Measurements from ENCODE around the gene SERPINB8.

SERPINB8 gene

DNA sequence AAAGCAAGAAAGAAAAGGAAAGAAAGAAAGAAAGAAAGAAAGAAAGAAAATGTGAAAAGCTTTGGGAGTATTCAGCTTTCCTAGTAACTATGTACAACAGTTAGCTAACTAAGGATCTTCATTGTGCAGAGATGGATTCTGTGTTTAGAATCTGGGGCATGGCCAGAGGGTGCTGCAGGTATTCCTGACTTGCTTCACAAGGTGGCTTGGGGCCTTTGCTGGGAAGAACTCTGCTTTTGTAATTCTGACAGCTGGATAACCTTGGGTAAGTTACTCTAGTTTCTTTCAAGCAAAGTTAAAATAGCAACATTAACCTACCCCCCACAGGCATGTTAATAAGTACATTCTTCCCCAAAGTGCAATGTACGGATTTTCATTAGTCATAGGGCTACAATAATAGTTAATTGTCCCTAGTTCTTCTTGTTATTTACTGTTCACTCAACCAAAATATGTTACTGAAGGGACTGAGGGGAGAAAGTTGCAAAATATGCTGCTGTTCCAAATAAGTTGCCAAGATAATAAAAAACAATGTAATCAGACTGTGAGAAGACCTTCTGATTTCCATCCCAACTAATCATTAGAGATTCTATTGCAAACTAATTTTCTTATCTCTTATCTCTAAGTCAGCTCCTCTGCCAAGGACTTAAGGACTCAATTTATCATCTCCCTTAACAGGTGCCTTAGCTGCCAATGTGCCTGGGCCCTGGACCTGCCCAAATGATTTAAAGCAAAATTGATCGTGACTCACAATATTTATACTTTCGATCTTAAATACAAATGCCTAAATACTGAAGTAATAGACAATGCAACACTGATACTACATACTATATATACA lies 50.3 kb downstream of the SERPINB8 start:
- in situ Hi-C loops (cut with HindIII; ENCODE audit: low sequenced_read_pairs) = no loop called here
- no peak overlapping the region for H3K4me3 ChIP-seq (ENCODE audit: low read depth, low read length)
- no peak for DNase-seq (ENCODE audit: low read depth)
- TF ChIP-seq, protein P1, sequence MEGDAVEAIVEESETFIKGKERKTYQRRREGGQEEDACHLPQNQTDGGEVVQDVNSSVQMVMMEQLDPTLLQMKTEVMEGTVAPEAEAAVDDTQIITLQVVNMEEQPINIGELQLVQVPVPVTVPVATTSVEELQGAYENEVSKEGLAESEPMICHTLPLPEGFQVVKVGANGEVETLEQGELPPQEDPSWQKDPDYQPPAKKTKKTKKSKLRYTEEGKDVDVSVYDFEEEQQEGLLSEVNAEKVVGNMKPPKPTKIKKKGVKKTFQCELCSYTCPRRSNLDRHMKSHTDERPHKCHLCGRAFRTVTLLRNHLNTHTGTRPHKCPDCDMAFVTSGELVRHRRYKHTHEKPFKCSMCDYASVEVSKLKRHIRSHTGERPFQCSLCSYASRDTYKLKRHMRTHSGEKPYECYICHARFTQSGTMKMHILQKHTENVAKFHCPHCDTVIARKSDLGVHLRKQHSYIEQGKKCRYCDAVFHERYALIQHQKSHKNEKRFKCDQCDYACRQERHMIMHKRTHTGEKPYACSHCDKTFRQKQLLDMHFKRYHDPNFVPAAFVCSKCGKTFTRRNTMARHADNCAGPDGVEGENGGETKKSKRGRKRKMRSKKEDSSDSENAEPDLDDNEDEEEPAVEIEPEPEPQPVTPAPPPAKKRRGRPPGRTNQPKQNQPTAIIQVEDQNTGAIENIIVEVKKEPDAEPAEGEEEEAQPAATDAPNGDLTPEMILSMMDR (IDR thresholded peaks at IDR 0.05; ENCODE audit: low read depth, low read length, missing control alignments) = no peak

DNA sequence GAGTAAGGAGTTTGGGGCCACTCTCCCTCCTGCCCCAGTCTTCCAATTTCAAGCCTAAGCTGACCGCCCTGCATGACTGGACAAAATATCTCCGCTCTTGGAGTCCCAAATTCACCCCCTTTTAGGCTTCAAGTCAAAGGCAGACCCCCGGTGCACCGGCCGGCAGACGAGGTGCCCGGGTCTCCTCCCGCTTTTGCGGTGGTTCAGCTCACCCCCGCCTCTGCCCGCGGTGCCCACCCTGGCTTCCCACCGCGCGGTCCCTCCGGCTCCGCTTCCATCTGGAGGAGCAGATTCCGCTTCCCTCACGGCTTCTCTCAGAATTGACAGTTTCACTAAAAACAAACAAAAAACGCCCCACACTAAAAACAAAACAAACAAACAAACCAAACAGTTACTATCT lies 56.5 kb downstream of the SERPINB8 start:
- in situ Hi-C loops (cut with HindIII; ENCODE audit: low sequenced_read_pairs) = no loop called here
- no peak for DNase-seq (ENCODE audit: low read depth)
- no peak overlapping the region for H3K4me3 ChIP-seq (ENCODE audit: low read depth, low read length)
- TF ChIP-seq, protein P1 (IDR thresholded peaks at IDR 0.05; ENCODE audit: low read depth, low read length, missing control alignments) = no peak

DNA sequence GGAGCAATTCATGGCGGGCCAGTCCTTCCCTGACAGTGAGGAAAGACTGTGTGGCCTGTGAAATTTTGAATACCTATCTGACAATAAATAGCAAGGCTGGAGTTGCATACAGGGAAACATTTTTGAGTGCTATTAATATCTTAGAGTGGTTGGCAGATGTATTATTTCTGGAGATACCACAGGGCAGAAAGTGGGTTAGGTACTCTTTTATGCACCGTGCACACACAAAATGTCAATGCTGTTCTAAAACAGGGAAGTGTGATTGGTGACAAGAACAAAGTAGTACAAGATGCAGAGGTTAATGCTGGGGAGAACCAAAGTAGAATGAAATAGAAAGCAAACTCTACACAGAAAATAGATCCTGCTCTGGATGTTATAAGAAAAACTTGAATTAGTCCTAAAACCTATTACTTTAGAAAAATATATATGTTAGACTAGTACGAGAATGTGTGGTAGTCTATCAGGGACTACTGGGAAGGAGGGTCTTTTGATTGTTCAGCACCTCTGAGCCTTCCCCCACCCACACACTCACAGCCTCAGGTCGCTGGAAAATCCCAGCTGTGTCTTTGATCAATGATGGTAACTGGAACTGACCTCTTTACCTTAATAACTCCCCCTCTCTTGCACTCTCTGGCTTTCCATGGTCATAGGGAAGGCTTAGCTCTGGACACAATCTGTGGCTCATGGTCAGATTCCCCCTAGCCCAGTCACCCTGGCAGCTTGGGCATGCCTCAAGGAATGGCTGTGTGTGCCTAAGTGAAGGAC lies 58.2 kb downstream of the SERPINB8 start:
- in situ Hi-C loops (cut with HindIII; ENCODE audit: low sequenced_read_pairs) = no loop called here
- TF ChIP-seq, protein P1 (IDR thresholded peaks at IDR 0.05; ENCODE audit: low read depth, low read length, missing control alignments) = no peak
- no peak overlapping the region for H3K4me3 ChIP-seq (ENCODE audit: low read depth, low read length)
- no peak for DNase-seq (ENCODE audit: low read depth)

DNA sequence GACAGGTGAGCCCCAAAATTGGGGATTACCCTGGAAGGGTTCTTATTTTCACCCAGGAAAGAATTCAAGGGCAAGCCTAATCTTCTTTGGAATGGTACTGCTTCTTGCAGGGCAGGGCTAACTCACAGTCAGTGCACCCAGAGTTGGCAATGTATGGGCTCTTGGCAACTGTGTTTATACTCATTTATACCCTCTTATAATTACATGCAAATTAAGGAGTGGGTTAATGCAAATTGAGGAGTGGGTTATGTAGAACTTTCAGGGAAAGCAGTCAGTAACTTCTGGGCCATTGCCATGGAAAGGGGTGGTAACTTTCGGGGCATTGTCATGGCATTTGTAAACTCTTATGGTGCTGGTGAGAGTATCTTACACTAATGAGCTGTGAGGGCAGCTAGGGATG lies 59.2 kb downstream of the SERPINB8 start:
- in situ Hi-C loops (cut with HindIII; ENCODE audit: low sequenced_read_pairs) = no loop called here
- TF ChIP-seq, protein P1 (IDR thresholded peaks at IDR 0.05; ENCODE audit: low read depth, low read length, missing control alignments) = no peak
- H3K4me3 ChIP-seq (ENCODE audit: low read depth, low read length) = no peak overlapping the region
- DNase-seq (ENCODE audit: low read depth) = no peak

DNA sequence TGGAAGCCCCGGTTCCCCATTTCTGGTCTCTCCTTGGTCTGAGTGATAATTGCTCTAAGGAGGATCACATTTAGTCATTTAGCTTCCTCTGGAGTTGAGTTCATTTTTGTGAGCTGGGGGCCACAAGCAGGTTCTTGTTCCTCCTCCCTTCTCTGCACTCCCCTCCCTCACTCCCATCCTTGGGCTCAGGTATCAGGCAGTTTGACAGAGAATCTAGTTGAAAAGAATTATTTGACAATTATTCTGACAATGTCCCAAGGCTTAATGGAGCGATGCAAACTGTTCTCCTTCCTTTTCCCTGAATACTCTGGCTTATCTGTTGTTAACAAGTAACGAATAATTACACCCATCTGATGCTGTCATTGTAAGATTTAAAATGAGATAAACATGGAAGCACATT lies 61.5 kb downstream of the SERPINB8 start:
- DNase-seq (ENCODE audit: low read depth) = no peak
- TF ChIP-seq, protein P1 (IDR thresholded peaks at IDR 0.05; ENCODE audit: low read depth, low read length, missing control alignments) = no peak
- H3K4me3 ChIP-seq (ENCODE audit: low read depth, low read length) = no peak overlapping the region
- in situ Hi-C loops (cut with HindIII; ENCODE audit: low sequenced_read_pairs) = no loop called here

DNA sequence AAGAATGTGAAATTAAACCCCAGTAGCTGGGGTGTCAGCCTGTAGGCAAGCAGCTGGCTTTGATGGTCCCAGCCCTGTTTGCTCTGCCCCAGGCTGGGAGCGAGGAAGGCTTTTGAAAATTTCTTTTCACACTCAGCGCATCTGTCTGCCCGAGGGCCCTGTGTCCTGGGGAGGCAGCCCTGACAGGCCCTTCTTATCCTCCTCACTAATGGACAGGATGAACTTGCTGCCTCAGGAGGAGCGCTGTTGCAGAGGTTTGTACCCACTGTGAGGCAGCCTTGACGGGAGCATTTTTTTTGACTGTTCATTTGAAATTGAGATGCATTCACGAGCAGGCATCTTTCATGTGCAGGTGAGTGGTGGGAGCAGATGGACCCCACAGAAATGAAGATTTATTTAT lies 62.4 kb downstream of the SERPINB8 start:
- no peak overlapping the region for H3K4me3 ChIP-seq (ENCODE audit: low read depth, low read length)
- DNase-seq (ENCODE audit: low read depth) = no peak
- in situ Hi-C loops (cut with HindIII; ENCODE audit: low sequenced_read_pairs) = no loop called here
- TF ChIP-seq, protein P1 (IDR thresholded peaks at IDR 0.05; ENCODE audit: low read depth, low read length, missing control alignments) = no peak
